Measurements from ENCODE around the gene PTPRD. TPM values are rescaled to one million over a fixed set of nuclear protein-coding genes. Genes with fewer than 3 reads are reported as not detected.

PTPRD gene
- total and polyA plus RNA-seq, 10 donors: 0.08 to 11.7 (median 2.9) TPM

DNA sequence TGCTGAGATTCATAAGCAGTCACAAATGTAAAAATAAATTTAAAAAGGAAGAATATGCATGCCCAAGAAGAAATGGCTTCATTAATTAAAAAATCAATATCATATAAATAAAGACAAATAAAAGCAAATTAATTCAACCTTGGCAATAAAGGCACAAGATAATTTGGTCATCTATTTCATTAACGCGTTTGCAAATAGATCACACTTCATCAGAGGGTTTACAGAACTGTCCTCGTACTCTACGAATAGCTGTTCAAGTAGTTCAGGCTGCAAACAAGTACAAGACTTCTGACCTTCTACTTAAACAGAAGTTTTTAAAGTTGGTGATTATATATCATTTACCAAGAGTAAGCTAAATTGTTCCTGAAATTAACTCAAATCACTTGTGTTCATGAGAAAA, 2038.0 kb downstream of the PTPRD start:
- 90 to 96% (median 91%) methylated on average over 4 of the region's 4 CpGs for WGBS, 5 donors
- no peak for TF ChIP-seq POLR2AphosphoS5 (IDR thresholded peaks at IDR 0.05)
- TF ChIP-seq, protein P1, sequence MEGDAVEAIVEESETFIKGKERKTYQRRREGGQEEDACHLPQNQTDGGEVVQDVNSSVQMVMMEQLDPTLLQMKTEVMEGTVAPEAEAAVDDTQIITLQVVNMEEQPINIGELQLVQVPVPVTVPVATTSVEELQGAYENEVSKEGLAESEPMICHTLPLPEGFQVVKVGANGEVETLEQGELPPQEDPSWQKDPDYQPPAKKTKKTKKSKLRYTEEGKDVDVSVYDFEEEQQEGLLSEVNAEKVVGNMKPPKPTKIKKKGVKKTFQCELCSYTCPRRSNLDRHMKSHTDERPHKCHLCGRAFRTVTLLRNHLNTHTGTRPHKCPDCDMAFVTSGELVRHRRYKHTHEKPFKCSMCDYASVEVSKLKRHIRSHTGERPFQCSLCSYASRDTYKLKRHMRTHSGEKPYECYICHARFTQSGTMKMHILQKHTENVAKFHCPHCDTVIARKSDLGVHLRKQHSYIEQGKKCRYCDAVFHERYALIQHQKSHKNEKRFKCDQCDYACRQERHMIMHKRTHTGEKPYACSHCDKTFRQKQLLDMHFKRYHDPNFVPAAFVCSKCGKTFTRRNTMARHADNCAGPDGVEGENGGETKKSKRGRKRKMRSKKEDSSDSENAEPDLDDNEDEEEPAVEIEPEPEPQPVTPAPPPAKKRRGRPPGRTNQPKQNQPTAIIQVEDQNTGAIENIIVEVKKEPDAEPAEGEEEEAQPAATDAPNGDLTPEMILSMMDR (IDR thresholded peaks at IDR 0.05 in 8 of 11, conservative IDR thresholded peaks at IDR 0.05 in 3 of 11): no peak
- Histone ChIP-seq H3K4me3 (no peak overlapping the region), H3K36me3 (no peaks in the 10 kb centered on the region), H3K27ac (no peak overlapping the region), H3K27me3 (replicated peaks in 1 of 7) (peaks cover 0 to 4% (median 0%) of the 10 kb centered on the region in 7 donors), H3K4me1 (no peaks in the 10 kb centered on the region), H3K9me3 (no peaks in the 10 kb centered on the region)
- DNase-seq: no peak
- intact Hi-C loops (cut with DNase I; ENCODE audit: low total_unique reads): no loop called here

DNA sequence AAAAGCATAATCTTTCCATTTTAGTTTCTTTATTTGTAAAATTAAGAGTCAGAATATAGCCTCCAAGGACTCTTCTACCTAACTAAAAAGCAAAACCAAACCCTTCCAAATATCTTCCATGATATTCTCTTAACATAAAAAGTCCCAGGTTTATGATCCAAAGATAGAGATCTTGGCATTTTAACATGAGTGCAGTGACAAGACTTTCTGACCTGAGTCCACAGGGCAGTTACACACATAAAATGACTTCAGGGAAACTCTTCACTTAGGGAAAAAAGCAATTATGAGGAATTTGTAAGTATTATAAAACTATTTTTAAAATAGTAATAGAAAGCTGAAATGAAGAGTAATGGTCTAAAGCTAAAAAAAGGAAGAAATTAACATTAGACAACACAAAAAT, 2040.6 kb downstream of the PTPRD start:
- Histone ChIP-seq H3K27ac (no peak overlapping the region), H3K4me1 (no peaks in the 10 kb centered on the region), H3K4me3 (no peak overlapping the region), H3K36me3 (no peaks in the 10 kb centered on the region), H3K9me3 (no peaks in the 10 kb centered on the region), H3K27me3 (replicated peaks in 1 of 7) (peaks cover 0 to 4% (median 0%) of the 10 kb centered on the region in 7 donors)
- intact Hi-C loops (cut with DNase I; ENCODE audit: low total_unique reads): no loop called here
- TF ChIP-seq, protein P1 (IDR thresholded peaks at IDR 0.05 in 8 of 11, conservative IDR thresholded peaks at IDR 0.05 in 3 of 11): no peak
- no peak for TF ChIP-seq POLR2AphosphoS5 (IDR thresholded peaks at IDR 0.05)
- no peak for TF ChIP-seq POLR2A (IDR thresholded peaks at IDR 0.05)
- no peak for DNase-seq

DNA sequence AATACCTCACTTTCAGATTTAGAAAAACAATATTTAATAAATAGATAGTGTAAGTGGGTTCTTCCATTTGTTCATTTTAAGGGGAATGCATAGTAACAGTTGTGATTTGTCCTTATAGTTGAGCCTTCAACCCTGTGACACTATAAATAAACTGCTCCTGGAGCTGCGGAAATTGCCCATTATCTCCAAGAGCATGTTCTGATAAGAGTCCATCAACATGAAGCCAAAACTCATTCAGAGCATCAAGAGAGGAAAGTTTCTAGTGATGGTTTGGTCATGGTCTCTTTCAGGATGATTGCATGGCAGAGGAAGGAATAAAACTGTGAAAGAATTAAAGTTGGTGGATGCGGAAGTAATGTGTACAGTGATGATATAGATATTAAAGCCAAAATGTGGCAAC, 2041.2 kb downstream of the PTPRD start:
- Histone ChIP-seq H3K27ac (no peak overlapping the region), H3K27me3 (replicated peaks in 1 of 7) (peaks cover 0 to 4% (median 0%) of the 10 kb centered on the region in 7 donors), H3K36me3 (no peaks in the 10 kb centered on the region), H3K4me3 (no peak overlapping the region), H3K4me1 (no peaks in the 10 kb centered on the region), H3K9me3 (no peaks in the 10 kb centered on the region)
- 58 to 77% (median 72%) methylated on average over 2 of the region's 2 CpGs for WGBS, 5 donors
- TF ChIP-seq, protein P1 (IDR thresholded peaks at IDR 0.05 in 8 of 11, conservative IDR thresholded peaks at IDR 0.05 in 3 of 11): no peak
- TF ChIP-seq POLR2A (IDR thresholded peaks at IDR 0.05) (no peak), POLR2AphosphoS5 (IDR thresholded peaks at IDR 0.05) (no peak)
- intact Hi-C loops (cut with DNase I; ENCODE audit: low total_unique reads): no loop called here
- DNase-seq: no peak

DNA sequence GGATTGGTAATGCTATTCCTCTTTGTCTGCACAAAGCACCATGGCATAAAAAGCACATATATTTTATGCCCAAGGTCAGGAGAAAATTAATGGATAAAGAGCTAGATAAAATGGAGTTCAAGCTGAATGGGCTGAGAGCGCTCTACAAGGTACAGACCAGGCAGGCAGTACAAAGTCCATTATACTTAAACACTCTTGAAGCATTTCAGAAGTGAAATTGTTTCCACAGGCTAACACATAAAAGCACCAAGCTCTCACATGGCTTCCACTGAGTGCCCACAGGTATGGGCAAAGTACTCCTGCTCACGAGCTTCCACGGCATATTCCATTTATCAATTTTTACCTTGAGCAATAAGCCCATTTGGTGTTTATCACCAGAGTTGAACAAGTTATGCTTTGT, 2042.0 kb downstream of the PTPRD start:
- TF ChIP-seq POLR2AphosphoS5 (IDR thresholded peaks at IDR 0.05) (no peak), POLR2A (IDR thresholded peaks at IDR 0.05) (no peak)
- TF ChIP-seq, protein P1 (IDR thresholded peaks at IDR 0.05 in 8 of 11, conservative IDR thresholded peaks at IDR 0.05 in 3 of 11): no peak
- Histone ChIP-seq H3K4me1 (no peaks in the 10 kb centered on the region), H3K4me3 (no peak overlapping the region), H3K27me3 (replicated peaks in 1 of 7) (peaks cover 0 to 4% (median 0%) of the 10 kb centered on the region in 7 donors), H3K9me3 (no peaks in the 10 kb centered on the region), H3K27ac (no peak overlapping the region), H3K36me3 (no peaks in the 10 kb centered on the region)
- intact Hi-C loops (cut with DNase I; ENCODE audit: low total_unique reads): no loop called here
- DNase-seq: no peak
- 81 to 98% (median 91%) methylated on average over 3 of the region's 3 CpGs for WGBS, 5 donors
